Measurements from ENCODE around the gene SDF2L1.
"Not testable (repeated sequence)": the region's sequence is repeated elsewhere in the genome, so short reads cannot be mapped to it uniquely, and the experiment has no call there.

The SDF2L1 gene

DNA sequence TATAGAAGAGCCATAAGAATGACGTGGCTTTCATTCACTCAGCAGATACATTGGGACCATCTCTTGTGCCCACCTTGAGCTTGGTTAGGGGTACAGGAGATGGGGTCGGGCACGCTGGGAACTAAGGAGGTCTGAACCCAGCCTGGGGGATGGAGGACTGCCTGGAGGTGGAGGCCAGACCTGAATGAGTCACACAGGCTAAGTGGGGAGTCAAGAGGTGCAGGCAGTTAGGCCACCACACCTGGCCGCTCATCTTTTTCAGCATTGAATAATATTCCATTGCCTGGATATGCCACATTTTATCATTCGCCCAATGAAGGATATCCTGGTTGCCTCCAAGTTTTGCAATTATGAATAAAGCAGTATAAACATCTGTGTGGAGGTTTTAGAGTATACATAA, 19.9 kb downstream of the SDF2L1 start:
- DNase-seq (ENCODE audit: low read depth in 2 of 2): no peak

- no peak for DNase-seq (ENCODE audit: low read depth in 2 of 2)
Measured at GRCh38 chr22:21663738-21664137, 21.6 kb downstream of the SDF2L1 start.

DNA sequence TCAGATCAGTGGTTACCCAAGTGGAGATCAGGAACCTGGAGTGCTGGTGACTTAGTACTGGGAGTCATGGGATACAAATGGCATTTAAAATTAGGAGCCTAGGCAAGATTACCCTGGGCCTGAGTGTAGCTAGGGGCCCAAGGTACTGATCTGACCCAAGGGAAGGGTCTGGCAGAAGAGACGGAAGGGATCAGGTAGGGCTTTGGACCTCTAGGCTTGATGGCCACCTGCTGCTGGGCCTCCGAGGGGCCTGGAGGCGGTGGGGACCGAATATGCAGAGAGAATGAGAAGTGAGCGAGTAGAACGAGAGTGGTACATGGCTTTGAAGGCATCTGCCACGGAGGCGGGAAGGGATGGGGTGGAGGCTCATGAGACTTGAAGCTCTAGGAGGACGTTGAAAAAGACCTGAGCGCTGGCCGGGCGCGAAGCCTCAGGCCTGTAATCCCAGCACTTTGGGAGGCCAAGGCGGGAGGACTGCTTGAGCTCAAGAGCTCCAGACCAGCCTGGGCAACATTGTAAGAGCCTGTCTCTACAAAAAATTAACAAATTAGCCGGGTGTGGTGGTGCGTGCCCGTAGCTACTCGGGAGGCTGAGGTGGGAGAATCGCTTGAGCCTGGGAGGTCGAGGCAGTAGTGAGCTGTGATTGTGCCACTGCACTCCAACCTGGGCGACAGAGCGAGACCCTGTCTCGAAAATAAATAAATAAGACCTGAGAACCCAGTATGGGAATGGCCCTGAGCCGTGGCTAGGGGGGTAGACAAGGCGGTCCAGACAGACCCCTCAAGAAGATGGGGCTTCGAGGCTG, 23.1 kb downstream of the SDF2L1 start:
- no peak for DNase-seq (ENCODE audit: low read depth in 2 of 2)

DNA sequence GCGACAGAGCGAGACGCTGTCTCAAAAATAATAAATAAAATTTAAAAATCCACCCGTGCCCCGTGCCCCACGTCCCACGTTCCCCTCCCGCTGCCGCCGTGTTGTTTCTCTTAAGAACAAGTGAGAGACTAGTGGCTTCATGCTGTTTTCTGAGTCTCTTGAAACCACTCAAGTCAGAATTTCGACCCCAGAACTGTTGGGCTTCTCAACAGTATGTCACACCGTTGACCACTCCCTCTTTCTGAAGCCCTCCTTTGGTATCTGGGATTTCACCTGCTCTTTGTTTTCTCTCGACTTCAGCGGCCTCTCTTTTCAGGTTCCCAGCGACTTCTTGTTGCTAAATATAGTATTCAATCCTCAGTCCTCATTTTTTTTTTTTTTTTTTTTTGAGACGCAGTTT, 24.7 kb downstream of the SDF2L1 start:
- DNase-seq (ENCODE audit: low read depth in 2 of 2): no peak

DNA sequence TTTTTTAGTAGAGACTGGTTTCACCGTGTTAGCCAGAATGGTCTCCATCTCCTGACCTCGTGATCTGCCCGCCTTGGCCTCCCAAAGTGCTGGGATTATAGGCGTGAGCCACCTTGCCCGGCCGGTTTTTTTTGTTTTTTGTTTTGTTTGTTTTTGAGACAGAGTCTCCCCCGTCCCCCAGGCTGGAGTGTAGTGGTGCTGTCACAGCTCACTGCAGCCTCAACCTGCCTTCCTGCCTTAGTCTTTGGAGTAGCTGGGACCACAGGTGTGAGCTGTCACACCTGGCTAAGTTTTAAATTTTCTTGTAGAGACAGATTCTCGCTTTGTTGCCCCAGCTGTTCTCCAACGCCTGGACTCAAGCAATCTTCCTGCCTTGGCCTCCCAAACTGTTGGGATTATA, 26.9 kb downstream of the SDF2L1 start:
- no peak for DNase-seq (ENCODE audit: low read depth in 2 of 2)

- no peak for DNase-seq (ENCODE audit: low read depth in 2 of 2)
Measured at GRCh38 chr22:21672107-21672629, 30.1 kb downstream of the SDF2L1 start.

DNA sequence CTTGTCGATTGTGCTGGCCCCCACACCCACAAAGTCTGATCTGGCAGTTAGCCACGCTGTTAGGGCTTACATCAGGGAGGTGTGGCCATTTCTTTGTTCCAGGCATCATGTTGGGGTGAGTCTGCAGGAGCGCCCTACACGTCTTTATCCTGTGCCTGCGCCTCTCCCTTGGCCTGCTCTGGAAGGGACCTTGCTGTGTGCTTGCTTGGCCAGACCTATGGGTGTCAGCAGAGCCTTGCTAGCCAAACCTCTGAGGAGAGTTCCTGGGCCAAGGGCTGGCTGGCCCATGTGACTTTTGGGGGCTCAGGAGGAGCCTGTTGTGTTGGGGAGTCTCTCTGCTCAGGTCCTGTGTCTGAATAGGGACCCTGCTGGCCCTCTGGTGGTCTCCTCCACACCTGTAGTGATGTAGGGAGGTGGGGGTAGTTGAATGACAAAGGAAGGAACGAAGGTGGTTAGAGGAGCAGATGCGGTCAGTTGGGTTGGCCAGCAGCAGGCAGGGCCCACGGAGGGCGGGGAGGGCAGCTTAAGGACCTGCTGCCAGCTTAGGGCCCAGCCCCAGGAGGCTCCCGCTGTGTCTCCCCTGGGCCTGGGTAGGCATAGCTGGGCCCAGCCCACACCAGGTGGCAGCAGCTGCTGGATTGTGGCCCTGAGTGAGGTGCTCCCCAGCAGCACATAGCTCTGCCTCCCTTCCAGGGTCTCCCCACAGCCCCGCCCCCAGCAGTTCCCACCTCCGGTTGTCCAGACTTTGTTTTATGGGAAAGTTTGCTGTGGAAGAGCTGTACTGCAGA, 31.6 kb downstream of the SDF2L1 start:
- DNase-seq (ENCODE audit: low read depth in 2 of 2): no peak

DNA sequence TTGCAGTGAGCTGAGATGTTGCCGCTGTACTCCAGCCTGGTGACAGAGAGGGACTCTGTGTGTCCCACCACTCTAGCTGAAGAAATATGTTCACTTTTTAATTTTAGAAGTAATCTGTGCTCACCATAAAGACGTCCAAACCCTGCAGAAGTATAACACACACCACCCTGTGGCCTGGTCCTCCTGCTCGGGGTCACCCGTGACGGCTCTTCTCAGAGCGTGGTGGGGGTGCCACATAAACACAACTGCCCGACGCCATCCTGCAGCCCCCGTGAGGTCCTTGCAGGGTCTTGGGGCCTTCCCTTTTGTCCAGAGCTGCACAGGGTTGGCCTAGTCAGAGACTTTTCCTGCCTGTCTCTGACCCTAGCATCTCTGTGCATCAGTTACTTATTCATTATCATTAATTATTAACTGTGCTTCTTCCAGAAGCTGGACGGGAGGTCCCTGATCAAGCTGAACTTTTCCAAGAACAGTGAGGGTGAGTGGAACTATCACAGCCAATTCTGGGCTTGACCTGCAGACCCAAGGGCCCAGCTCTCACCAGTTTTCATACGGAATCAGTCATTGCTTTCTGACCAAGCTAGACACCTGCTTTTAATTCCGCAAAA, 32.6 kb downstream of the SDF2L1 start:
- no peak for DNase-seq (ENCODE audit: low read depth in 2 of 2)

DNA sequence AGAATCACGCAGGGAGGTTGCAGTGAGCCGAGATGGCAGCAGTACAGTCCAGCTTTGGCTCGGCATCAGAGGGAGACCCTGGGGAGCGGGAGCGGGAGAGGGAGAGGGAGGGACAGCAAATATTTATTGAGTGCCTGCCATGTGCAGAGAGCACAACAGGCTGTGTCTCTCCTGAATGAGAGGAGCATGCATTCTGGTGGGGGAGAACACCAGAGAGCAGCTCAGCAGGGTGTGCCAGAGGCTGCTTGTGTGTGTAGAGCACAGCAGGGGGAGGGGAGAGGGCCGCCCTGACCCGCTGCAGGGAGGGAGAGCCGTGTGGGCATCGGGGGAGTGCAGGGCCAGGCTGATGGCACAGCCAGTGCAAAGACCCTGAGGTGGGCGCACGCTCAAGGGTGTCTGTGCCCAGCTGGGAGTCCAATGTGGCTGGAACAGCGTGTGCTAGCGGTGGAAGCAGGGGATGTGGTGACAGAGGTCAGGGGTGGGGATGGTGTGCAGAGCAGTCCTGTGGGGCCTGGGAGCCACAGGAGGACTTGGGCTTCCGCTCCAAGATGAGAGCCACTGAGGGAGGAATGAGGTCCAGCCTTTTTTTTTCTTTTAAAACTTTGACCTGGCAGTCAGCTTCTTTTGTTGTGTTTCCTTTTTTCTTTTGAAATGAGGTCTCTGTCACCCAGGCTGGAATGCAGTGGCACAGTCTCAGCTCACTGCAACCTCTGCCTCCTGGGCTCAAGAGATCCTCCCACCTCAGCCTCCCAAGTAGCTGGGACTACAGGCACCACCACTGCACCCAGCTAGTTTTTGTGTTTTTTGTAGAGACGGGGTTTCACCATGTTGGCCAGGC, 35.7 kb downstream of the SDF2L1 start:
- no peak for DNase-seq (ENCODE audit: low read depth in 2 of 2)

DNA sequence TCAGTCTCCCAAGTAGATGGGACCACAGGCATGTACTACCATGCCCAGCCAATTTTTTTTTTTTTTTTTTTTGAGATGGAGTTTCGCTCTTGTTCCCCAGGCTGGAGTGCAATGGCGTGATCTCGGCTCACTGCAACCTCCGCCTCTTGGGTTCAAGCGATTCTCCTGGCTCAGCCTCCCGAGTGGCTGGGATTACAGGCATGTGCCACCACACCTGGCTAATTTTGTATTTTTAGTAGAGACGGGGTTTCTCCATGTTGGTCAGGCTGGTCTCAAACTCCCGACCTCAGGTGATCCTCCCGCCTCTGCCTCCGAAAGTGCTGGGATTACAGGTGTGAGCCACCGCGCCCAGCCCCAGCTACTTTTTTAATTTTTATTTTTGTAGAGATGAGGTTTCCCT, 36.7 kb downstream of the SDF2L1 start:
- DNase-seq (ENCODE audit: low read depth in 2 of 2): not testable (repeated sequence)

DNA sequence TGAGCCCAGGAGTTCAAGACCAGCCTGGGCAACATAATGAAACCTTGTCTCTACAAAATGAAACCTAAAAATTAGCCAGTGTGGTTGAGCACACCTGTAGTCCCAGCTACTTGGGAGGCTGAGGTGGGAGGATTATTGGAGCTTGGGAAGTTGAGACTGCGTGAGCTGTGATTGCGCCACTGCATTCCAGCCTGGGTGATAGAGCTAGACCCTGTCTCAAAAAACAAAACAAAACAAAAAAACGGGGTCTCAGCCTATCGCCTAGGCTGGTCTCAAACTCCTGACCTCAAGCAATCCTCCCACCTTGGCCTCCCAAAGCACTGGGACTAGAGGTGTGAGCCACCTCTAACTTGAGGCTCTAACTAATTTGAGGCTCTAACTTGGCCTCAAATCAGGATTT, 37.3 kb downstream of the SDF2L1 start:
- no peak for DNase-seq (ENCODE audit: low read depth in 2 of 2)

DNA sequence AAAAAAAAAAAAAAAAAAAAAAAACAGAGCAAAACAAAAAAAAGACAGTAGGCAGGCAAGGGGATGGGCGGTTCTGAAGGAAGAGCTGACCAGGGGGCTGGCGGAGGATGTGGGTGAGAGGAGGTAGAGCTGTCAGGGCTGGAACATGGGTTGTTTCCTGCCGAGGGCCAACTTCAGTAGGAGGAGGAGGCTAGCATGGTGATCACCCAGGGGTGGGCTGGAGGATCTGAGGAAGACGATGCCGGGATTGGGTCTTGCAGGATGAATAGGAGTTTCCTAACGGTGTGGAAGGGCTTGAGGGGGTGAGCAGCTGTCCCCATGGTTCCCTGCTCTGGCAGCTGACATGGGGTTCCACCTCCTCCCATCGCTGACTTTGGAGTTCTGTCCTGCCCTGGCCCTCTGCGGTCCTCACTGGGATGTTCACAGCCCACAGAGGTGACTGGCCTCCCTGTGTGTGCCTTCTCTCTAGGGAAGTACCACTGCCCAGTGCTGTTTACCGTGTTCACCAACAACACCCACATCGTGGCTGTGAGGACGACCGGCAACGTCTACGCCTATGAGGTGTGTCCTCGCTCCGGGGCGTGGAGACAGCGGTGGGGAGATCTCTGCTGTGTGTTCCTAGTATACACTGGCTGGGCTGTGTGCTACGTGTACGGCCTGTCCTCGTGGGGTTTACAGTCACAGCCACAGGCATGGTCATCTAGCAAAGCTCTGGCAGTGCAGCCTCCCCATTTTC, 38.9 kb downstream of the SDF2L1 start:
- DNase-seq (ENCODE audit: low read depth in 2 of 2): no peak

DNA sequence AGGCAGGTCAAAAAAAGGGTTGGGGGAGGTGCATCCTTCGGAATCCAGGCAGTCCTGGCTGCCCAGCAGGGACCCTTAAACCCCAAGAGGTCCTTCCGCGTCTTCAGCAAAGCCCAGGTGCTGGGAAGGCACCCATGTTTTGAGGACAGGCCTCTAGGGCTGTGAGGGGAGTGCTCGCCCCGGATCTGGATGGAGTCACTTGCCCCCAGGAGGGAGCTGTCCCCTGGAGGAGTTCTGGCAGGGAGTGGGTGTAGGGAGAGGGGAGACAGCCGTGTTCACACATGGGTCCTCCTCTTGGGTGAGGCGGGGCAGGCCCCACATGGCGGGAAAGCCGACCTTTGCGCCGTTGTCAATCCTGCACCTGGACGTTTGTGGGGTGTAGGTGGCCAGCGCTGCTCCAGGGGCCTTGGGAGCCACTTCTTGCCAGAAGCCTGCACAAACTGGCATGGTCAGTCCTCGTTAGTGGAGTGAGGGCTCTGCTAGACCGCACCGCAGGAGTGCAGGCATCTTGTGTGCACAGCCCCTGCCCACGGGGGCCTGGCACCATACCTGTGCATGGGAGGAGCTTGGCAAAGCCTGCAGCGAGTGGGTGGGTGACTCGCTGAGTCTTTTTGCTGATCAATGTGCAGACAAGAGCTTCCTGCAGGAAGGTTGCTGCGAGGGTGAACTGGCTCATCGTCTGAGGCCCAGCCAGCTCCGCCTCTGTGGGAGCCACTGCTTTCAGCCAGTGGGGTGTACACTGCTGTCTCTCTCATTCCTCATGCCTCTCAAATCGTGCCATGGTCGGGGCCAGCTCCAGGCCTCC, 39.7 kb downstream of the SDF2L1 start:
- DNase-seq (ENCODE audit: low read depth in 2 of 2): no peak

GRCh38 chr22:21682385-21683175, 40.5 kb downstream of the SDF2L1 start:
- no peak for DNase-seq (ENCODE audit: low read depth in 2 of 2)

GRCh38 chr22:21683401-21683811, 41.3 kb downstream of the SDF2L1 start:
- no peak for DNase-seq (ENCODE audit: low read depth in 2 of 2)

GRCh38 chr22:21684492-21685163, 42.5 kb downstream of the SDF2L1 start:
- DNase-seq (ENCODE audit: low read depth in 2 of 2): no peak

GRCh38 chr22:21685164-21685513, 43.0 kb downstream of the SDF2L1 start:
- no peak for DNase-seq (ENCODE audit: low read depth in 2 of 2)

- no peak for DNase-seq (ENCODE audit: low read depth in 2 of 2)
Measured at GRCh38 chr22:21686193-21686608, 44.1 kb downstream of the SDF2L1 start.

All from stimulated activated CD4-positive, alpha-beta T cell treated with anti-CD3 and anti-CD28 coated beads, Interleukin-12 subunit alpha, Interleukin-12 subunit beta, amount 100 ng/mL, for 24 hours (primary cell).